Cardiac septum (tissue), 1 donor: ENCODE measurements around the gene C18orf63. TPM values are rescaled to one million over a fixed set of nuclear protein-coding genes. Genes with fewer than 3 reads are reported as not detected.
A peak's percentile ranks its signal among the peaks of the same experiment; 100 is the strongest.
"Not testable (repeated sequence)": the region's sequence is repeated elsewhere in the genome, so short reads cannot be mapped to it uniquely, and the experiment has no call there.

Experiments used
- DNase-seq: peaks from one replicate; pipeline ENCODE4 v3.0.0-alpha.2; 2020; ENCODE audit warnings: low spot score
- intact Hi-C: fragments of 100-400 bp; cut with DNase I; formaldehyde crosslinking; loops from one replicate; pipeline ENCODE4 v1.14.0; 2022
- total RNA-seq: library from RNA; stranded (reverse); fragmentation: NEBNext Ultra II Directional; extraction: Animal tissue kit (Norgen Biotek cat#: 25700); gene quantifications from one replicate; pipeline ENCODE4 v1.2.1, GENCODE V29; 2021
- donor health status: DM: no; HTN: no; CAD: no.

C18orf63 gene
- total RNA-seq, 1 donor from 2014 or later: not detected

DNA sequence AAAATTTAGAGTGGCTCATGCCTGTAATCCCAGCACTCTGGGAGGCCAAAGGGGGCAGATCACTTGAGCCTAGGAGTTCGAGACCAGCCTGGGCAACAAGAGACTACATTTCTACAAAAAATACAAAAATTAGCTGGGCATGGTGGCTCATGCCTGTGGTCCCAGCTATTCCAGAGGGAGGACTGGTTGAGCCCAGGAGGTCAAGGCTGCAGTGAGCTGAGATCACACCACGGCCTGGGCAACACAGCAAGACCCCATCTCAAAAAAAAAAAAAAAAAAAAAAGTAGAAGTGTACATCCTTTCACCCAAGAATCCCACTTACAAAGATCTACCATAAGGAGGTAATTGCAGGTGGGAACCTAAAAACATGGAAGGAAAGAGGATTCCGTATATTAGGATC lies 30.1 kb upstream of the C18orf63 start:
- DNase-seq, intact Hi-C loops: not testable (repeated sequence)

DNA sequence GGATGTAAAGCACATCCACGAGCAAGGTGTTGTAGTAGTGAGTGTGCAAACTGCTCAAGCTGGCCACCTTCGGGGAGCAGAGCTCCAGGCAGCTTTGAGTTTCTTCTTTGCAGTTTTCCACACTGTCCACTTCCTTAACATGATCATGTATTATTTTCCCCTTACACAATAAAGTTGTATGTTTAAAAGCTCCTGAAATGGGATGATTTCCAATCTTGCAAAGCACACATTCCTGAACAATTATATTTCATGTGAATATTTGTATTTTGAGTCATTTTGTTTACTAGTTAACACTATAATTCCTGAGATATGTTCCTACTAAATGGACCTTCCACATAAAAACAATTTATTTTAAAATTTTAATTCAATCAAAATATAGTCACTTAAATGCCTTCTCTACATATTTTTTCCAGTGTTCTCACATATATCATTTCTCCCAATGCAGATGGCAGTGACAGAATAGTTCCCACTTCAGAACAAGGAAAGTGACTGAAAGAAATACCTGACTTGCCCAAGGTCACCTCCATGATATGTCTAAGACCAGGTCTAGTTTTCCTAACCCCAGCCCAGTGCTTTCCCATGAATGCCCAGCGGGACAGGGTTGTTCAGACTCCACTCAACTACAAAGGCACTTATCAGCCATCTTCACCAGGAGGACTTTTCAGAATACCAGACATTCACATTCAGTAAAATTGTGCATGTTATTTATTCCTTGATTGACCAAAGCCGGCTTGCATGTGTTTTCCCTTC lies 29.4 kb upstream of the C18orf63 start:
- intact Hi-C loops: no loop called here
- DNase-seq: no peak

DNA sequence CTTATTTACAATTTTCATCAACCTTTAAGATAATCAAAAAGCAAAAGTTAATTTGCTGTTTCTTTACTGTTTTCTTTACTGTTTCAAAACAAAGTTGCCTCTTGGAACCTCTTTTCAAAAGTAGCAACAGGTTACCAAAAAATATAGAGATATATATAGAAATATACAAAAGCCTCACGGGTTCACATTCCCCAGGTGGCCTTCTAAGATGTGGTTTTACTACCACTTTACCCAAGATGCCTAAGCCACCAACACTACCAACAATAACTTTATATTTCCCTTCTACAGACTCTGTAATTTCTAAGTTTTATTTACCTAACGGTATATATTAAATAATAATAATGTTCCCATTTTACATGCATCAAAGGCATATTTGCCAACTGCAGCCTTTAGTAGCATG lies 28.8 kb upstream of the C18orf63 start:
- intact Hi-C loops: no loop called here
- DNase-seq: no peak

DNA sequence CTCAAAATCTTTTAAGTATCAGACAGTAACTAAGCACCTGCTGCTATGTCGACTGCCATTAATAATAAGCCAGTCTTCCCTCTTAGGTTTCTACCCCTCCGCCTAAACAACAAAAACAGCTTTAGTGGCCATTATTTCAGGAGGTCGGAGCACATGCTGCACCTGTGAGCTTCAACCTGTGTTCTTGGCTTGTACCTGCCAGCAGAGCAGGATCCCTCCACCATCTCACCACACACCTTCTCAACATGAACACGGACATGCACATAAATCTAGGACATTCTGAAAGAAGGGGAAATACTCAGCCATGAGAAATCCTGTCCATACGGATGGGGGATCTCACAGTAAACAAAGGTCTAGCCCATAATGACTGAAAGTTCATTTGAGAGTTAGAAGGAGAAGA lies 27.6 kb upstream of the C18orf63 start:
- intact Hi-C loops: no loop called here

DNA sequence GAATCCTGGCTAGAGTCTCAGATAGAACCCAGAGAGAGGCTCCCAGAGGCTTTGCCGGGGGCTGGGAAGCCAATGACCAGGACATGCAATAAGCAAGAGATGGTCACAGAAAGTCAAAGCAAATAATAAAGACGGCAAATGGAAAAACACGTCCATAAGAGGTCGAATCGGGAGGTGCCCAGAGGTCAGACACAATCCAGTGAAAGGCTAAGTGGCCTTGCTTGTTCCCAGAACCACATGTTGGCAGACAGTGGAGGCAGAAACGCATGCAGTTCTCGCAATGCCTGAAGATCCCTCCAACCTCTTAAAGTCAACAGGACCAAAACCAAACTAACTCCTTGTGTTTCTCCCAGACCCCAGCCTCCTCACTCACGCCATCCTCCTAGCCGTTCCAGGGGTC lies 26.9 kb upstream of the C18orf63 start:
- no peak for DNase-seq
- intact Hi-C loops: no loop called here

More for the DNA sequence above, 27.6 kb upstream of the C18orf63 start:
- no peak for DNase-seq

DNA sequence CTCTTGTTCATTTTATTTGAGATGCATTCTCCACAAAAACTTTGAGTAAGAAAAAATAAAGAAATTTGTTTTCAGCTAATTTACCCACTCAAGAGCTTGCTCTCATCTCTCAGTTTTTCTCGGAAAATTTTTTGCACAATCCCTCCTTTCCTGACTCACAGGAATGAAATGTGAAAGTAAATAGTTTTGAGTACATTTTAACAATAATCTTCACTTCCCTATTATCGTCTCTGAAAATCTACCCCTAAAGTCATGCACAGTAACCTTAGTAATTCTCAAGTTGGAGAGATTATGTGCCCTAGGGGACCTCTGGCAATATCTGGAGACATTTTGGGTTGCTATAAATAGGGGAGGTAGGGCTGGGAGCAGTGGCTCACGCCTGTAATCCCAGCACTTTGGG lies 26.5 kb upstream of the C18orf63 start:
- intact Hi-C loops: no loop called here

DNA sequence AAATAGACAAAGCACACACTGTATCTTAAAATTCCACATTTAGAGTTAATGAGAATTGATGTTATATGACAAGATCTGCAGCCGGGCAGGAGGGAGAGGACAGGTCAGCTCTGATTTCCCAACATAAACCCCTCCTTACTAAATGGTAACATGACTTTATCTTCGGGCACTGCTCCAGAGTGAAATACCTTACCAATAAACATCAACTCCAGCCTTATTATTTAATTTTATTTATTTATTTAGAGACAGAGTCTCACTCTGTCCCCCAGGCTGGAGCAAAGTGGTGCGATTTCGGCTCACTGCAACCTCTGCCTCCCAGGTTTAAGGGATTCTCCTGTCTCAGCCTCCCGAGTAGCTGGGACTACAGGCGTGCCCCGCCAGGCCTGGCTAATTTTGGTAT lies 25.6 kb upstream of the C18orf63 start:
- intact Hi-C loops: loop anchor here (5.0 kb wide), 1 partner anchor 33 kb away; no protein-coding TSS in a partner anchor
- DNase-seq: no peak

More for the DNA sequence above, 26.5 kb upstream of the C18orf63 start:
- no peak for DNase-seq

DNA sequence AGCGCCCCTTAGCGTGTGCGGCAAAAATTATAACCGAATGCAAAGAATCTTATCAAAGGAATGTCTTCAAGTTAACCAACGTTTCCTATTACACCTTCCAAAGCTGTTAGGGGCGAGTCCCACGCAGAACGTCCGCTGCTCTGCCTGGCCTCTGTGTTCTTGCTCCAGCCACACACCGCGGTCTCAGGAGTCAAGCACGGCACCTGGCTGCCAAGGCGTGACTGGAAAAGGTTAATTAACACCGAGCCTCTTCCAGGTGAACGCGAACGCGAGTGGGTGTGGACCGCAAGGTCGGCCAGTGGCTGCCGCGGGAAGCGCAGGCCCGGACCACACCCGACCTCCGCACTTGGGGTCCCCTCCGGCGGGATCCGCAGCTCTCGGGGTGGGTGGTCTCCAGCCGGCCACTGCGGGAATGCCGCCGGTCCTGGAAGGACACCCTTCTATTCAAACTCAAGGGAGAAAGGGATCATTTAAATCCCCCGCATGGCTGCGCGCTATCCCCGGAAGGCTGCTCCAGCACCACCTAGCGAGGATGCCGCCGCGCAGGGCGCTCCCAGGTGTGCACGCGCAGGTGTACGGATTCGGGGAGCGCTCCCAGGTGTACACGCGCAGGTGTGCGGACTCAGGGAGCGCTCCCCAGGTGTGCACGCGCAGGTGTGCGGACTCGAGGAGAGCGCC lies 24.7 kb upstream of the C18orf63 start:
- intact Hi-C loops: loop anchor here (5.0 kb wide), 1 partner anchor 34 kb away; no protein-coding TSS in a partner anchor
- no peak for DNase-seq

DNA sequence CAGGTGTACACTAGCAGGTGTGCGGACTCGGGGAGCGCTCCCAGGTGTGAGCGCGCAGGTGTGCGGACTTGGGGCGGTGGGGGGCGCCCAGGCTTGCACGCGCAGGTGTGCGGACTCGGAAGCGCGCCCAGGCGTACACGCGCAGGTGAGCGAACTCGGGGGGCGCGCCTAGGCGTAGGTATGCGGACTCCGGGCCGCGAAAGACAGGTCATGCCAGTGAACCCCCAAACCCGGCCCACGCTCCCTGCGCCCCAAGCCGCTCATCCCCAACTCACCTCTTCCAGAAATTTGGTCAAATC lies 24.2 kb upstream of the C18orf63 start:
- DNase-seq: no peak
- intact Hi-C loops: loop anchor here (5.0 kb wide), 1 partner anchor 34 kb away; no protein-coding TSS in a partner anchor

DNA sequence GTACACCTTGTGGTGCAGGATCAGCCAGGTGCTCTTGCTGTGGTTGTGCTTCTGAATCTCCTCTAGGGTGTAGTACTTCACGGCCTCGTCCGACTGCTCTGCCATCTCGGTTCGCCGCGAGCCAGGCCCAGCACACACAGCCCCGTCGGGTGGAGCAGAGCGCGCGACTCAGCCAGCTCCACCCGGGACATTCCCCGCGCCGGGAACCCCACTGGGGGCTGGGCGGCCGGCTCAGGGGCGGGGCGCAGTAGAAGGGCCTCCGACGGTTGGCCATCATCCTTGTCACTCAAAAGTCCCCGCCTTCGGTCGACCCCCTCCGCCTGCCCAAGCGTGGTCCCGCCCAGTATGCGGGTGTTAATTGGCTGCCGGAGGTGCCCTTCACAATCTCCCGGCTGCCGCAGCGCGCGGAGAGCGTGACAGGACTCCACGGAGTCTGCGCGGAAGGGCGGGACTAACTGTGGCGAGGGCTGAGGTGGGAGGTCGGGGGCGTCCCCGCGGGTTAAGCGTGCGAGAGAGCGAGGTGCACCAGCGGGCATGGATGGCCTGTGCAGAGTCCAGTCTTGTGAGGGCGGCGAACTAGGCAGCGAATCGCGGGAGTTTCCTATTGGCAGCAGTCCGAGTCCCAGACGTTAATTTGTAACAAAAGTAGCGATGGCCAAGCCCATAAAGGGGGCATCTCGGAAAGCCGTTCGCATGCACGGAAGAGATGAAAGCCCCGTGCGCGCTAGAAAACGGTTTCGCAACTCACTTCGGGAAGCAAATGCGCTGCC lies 23.7 kb upstream of the C18orf63 start, which contains the start of gene CYB5A:
CYB5A (minus strand) TSS at position 193 of the 770 bp plus-strand sequence; CDS start at position 105, 88 bp downstream.
- intact Hi-C loops: loop anchor here (5.0 kb wide), 1 partner anchor 35 kb away; no protein-coding TSS in a partner anchor
- DNase-seq: peak; percentile 99

DNA sequence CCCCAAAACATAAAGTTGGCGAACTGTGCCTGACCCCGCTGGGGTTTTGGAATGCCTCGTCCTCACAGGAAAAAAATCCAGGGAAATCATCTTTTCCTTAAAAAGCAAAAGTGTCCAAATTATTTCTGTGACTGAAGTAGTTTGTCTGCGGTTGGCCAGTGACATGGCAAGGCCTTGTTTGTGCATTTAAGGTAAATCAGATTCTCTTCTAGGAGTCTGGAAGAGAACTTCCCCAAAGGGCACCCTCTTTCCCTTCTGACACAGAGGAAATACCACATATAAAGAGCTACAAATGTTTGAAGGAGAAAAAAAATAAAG lies 23.1 kb upstream of the C18orf63 start:
- intact Hi-C loops: loop anchor here (5.0 kb wide), 1 partner anchor 35 kb away; no protein-coding TSS in a partner anchor
- DNase-seq: no peak

DNA sequence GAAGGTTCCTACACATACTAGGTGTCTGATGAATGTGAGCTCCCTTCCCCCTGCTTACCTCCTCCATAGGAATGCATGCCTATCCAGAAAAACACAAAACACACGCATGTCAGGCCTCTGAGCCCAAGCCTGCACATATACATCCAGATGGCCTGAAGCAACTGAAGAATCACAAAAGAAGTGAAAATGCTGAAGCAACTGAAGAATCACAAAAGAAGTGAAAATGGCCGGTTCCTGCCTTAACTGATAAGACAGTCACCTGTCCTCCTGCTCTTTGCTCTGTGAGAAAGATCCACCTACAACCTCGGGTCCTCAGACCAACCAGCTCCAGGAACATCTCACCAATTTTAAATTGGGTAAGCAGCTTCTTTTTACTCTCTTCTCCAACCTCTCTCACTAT lies 22.7 kb upstream of the C18orf63 start:
- intact Hi-C loops: loop anchor here (5.0 kb wide), 1 partner anchor 36 kb away; no protein-coding TSS in a partner anchor

DNA sequence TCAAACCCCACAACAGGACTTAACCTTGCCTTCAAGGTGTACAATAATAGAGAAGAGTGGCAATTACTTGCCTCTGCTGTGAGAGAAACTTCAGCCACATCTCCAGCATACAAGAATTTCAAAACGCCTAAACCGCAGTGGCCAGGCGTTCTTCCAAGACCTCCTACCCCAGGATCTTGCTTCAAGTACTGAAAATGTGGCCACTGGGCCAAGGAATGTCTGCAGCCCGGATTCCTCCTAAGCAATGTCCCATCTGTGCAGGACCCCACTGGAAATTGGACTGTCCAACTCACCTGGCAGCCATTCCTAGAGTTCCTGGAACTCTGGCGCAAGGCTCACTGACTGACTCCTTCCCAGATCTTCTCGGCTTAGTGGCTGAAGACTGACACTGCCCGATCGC lies 21.1 kb upstream of the C18orf63 start:
- intact Hi-C loops: loop anchor here (5.0 kb wide), 1 partner anchor 37 kb away; no protein-coding TSS in a partner anchor
- no peak for DNase-seq

More for the DNA sequence above, 22.7 kb upstream of the C18orf63 start:
- not testable (repeated sequence) for DNase-seq

DNA sequence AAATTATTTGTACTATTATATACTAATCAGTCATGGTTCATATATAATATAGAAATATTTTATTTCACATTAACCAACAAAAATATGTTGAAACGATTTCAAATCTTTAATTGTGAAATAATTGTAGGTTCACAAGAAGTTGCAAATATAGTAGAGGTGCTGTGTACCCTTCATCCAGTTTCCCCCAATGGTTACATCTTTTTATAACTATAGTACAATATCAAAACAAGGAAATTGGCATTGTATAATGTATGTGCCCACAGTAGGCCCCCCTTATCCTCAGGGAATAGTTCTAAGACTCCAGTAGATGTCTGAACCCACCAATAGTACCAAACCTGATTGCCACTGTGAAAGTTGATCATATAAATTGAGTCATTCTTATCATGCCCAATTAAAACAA lies 16.5 kb upstream of the C18orf63 start:
- DNase-seq: no peak
- intact Hi-C loops: no loop called here

DNA sequence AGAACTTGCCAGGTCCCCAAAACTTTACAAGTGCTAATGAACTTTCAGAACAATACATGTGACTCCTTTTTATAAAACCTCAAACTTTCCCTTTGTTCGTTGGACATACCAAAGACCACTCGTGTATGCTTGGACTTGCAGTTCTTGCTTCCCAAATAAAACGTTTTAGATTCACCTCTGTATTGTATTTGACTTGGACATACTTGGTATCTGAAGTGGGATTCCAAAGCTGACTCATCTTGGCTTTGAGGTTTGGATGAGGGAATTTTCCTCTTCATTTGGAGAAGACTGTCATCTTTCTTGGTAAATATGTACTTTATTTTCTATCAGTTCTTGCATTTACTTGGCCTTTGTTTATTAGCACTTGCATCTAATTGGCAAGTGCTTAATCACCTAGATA lies 15.9 kb upstream of the C18orf63 start:
- intact Hi-C loops: no loop called here

DNA sequence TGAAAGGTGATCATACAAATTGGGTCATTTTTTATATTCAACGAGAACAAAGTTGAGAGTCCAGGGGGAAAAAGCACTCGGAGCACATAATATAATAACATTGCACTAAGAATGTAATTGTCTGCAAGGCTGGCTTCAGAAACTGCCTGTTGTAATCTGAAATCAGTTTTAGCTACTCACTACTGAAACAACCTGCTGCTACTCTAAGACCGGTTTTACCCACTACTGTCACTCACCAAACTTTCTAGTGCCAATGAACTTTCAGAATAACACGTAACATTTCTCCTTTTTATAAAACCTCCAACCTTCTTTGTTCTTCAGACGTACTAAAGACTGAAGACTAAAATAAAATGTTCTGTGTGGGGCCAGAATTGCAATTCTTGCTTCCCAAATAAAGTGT lies 12.3 kb upstream of the C18orf63 start:
- intact Hi-C loops: no loop called here
- DNase-seq: no peak

More for the DNA sequence above, 15.9 kb upstream of the C18orf63 start:
- no peak for DNase-seq

DNA sequence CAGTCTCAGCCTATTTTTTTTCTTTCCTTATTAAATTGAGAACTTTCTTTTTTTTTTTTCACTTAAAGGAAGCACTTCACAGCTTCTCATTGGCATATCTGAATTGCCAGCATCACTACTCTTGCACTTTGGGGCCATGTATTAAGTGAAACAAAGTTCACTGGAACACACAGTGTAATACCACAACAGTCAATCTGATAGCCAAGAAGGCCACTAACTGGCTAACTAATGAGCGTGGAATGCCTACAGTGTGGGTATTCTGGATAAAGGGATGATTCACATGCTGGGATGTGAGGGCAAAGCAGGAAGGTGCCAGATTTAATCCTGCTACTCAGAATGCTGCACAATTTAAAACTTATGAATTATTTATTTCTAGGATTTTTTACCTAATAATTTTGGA lies 11.7 kb upstream of the C18orf63 start:
- intact Hi-C loops: no loop called here

DNA sequence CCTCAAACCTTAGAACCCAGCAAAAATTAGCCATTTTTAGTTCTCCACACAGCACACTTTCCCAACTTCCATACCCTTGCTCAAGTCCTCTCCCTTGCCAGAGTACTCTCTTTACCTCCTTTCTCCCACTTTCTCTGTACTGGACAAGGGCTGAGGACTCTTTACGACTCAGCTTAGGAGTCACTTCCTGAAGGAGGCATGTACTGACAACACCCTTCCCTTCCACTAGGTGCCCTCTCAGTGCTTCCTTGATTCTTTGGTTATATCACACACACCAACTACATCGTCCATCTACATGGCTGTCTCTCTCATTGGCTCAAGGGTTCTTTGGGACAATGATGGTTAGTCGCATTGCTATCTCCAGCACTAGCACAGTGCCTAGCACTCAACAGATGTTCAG lies 5.2 kb upstream of the C18orf63 start:
- intact Hi-C loops: no loop called here
- no peak for DNase-seq

More for the DNA sequence above, 11.7 kb upstream of the C18orf63 start:
- no peak for DNase-seq

DNA sequence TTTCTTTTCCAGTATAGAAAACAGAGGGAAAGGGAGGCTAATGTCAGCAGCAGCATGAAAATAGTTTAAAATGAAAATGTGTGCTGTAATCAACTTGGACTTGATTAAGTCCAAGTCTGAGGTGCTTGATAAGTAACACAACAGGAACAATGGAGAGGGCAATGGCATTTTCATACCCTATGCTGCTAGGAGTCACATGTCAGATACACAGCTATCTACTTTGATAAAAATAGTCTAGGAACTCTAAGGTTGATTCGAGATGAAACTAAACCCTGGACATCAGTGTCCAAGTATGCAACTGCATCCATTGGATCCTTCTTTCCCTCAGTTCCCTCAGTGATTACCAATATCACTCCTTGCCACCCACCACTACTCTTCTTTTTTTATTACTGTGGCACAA lies 4.6 kb upstream of the C18orf63 start:
- no peak for DNase-seq
- intact Hi-C loops: no loop called here
